Body of pancreas (tissue), 4 donors: ENCODE results near the gene DCP1A.

Experiments
- POLR2A ChIP-seq, 3 donors: fragments of 450-650 bp; IDR thresholded peaks; one replicate each; pipeline ENCODE4 v1.6.1; 2016; ENCODE audit warnings: antibody characterized with exemption in 3 of 3, mild to moderate bottlenecking in 2 of 3
- TF ChIP-seq, protein P1 (sequence below), 7 experiments: fragments of 450-650 bp in 4 of 7; fragments of 200-600 bp in 3 of 7; sonication (generic) in 3 of 7; IDR thresholded peaks; one replicate each; pipeline ENCODE4 v1.5.1; 2016 to 2019; ENCODE audit warnings: antibody characterized with exemption in 7 of 7

DNA sequence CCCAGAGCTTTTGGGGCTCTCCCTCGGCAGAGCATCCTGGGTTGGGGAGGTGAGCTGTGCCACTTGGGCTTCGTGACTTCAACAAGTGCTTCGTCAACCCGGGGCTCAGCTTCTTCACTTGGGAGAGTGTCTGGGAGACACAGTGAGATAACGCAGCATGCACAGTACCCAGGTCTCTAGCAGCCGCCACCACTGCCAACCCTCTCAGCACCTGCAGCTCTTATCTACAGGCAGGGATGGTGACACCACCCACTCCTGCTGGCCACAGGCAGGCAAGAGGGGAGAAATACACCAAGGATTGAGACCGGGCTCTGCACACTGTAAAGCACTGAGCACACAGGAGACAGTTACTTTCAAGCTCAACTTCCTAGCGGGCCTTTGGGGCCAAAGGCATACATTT lies 103.1 kb downstream of the DCP1A start:
- TF ChIP-seq, protein P1, sequence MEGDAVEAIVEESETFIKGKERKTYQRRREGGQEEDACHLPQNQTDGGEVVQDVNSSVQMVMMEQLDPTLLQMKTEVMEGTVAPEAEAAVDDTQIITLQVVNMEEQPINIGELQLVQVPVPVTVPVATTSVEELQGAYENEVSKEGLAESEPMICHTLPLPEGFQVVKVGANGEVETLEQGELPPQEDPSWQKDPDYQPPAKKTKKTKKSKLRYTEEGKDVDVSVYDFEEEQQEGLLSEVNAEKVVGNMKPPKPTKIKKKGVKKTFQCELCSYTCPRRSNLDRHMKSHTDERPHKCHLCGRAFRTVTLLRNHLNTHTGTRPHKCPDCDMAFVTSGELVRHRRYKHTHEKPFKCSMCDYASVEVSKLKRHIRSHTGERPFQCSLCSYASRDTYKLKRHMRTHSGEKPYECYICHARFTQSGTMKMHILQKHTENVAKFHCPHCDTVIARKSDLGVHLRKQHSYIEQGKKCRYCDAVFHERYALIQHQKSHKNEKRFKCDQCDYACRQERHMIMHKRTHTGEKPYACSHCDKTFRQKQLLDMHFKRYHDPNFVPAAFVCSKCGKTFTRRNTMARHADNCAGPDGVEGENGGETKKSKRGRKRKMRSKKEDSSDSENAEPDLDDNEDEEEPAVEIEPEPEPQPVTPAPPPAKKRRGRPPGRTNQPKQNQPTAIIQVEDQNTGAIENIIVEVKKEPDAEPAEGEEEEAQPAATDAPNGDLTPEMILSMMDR (IDR thresholded peaks at IDR 0.05) = peak in 1 of 7 experiments; percentile 15
- TF ChIP-seq POLR2A (IDR thresholded peaks at IDR 0.05) = no peak
